Ureter (tissue), 1 donor: ENCODE results near the gene GTF3A. TPM values are rescaled to one million over a fixed set of nuclear protein-coding genes. Genes with fewer than 3 reads are reported as not detected.

Experiments
- total RNA-seq: library from RNA; stranded (reverse); gene quantifications from one replicate; pipeline ENCODE4 v1.2.4, GENCODE V29; 2023
- donor health status: DM: yes; HTN: yes; CAD: no.

The GTF3A gene
- total RNA-seq, 1 donor from 2014 or later, result 76.2 TPM

Other genes with a start within 250 kb of the GTF3A start
- 1,153 TPM for gene RPL21, start 173.1 kb upstream of the GTF3A start, total RNA-seq
- 33.2 TPM for gene RASL11A, start 153.8 kb upstream of the GTF3A start, total RNA-seq
- gene MTIF3, start 25.9 kb downstream of the GTF3A start, total RNA-seq, result 65.9 TPM
- gene LNX2, start 195.9 kb downstream of the GTF3A start, total RNA-seq, result 15.0 TPM
- 120 TPM for gene POLR1D, start 197.3 kb downstream of the GTF3A start, total RNA-seq